Vagina (tissue), 2 donors: ENCODE data around the gene TROAP.

Experiments used
- CTCF ChIP-seq, 3 experiments: fragments of 450-650 bp in 2 of 3; fragments of 200-600 bp in 1 of 3; sonication (generic) in 1 of 3; IDR thresholded peaks; one replicate each; pipeline ENCODE4 v1.5.1; 2017 to 2019; ENCODE audit warnings: antibody characterized with exemption in 3 of 3, mild to moderate bottlenecking in 2 of 3, moderate library complexity in 2 of 3
- POLR2A ChIP-seq, 2 donors: fragments of 450-650 bp; IDR thresholded peaks; one replicate each; pipeline ENCODE4 v1.6.1; 2017; ENCODE audit warnings: antibody characterized with exemption in 2 of 2, mild to moderate bottlenecking in 2 of 2, moderate library complexity in 2 of 2

- TF ChIP-seq CTCF (IDR thresholded peaks at IDR 0.05) = no peak
- TF ChIP-seq POLR2A (IDR thresholded peaks at IDR 0.05) = no peak
These were observed 54.3 kb downstream of the TROAP start for GRCh38 chr12:49377386-49377785.
